GM19452 (cell line): ENCODE results near the gene SENP6.
"Not testable (repeated sequence)": the region's sequence is repeated elsewhere in the genome, so short reads cannot be mapped to it uniquely, and the experiment has no call there.

Experiments
- ATAC-seq: cut with Tn5 transposase; IDR thresholded peaks from one replicate; pipeline ENCODE4 v1.9.1; 2021; ENCODE audit not compliant: unreplicated experiment

SENP6 gene, protein sequence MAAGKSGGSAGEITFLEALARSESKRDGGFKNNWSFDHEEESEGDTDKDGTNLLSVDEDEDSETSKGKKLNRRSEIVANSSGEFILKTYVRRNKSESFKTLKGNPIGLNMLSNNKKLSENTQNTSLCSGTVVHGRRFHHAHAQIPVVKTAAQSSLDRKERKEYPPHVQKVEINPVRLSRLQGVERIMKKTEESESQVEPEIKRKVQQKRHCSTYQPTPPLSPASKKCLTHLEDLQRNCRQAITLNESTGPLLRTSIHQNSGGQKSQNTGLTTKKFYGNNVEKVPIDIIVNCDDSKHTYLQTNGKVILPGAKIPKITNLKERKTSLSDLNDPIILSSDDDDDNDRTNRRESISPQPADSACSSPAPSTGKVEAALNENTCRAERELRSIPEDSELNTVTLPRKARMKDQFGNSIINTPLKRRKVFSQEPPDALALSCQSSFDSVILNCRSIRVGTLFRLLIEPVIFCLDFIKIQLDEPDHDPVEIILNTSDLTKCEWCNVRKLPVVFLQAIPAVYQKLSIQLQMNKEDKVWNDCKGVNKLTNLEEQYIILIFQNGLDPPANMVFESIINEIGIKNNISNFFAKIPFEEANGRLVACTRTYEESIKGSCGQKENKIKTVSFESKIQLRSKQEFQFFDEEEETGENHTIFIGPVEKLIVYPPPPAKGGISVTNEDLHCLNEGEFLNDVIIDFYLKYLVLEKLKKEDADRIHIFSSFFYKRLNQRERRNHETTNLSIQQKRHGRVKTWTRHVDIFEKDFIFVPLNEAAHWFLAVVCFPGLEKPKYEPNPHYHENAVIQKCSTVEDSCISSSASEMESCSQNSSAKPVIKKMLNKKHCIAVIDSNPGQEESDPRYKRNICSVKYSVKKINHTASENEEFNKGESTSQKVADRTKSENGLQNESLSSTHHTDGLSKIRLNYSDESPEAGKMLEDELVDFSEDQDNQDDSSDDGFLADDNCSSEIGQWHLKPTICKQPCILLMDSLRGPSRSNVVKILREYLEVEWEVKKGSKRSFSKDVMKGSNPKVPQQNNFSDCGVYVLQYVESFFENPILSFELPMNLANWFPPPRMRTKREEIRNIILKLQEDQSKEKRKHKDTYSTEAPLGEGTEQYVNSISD

DNA sequence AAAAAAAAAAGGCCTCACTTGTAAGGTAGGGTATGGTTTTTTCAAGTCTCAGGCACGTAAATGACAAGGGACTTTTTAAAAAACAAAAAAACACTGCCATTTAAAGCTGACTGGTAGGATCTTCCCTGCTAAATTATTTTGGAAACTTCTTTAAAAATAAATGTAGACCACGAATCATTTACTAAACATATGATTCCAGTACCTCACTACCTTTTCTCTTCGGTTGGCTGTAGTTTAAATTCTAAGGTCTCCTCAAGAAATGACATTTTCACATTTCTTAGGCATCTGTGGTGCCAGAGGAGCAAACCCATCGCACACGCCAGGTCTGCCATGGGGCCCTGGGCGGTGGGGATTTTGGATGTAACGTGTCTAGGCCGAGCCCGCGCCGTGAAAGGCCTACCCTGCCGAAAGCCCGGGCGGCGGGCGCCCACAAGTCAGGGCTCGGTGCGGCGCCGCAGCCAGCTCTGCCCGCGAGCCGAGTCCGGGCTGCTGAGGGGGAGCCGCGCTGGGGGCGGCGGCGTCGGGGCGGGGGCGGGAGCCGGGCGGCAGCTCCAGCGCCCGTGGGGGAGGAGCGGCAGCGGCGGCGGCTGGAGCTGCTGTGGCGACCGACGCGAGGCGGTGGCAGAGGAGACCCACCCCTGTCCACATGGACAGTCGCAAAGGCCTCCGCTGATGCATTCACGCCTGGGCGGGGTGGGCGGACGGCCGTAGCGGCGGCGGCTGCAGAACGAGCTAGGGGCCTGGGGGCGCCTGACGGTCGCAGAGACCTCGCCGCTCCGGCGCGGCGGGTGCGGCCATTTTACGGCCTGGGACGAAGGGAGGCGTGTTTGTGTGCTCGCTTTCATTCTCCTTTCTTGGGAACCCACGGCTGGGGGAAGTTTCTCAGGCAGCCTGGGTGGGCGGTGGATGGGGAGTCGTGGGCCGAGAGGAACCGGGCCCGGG, at the start of gene SENP6:
TSS of gene SENP6 (plus strand) at position 577 of the 942 bp plus-strand sequence. CDS start 645 bp downstream, outside the sequence.
- peak; percentile 61 for ATAC-seq

GRCh38 chr6:75556240-75556639, 45.4 kb upstream of the SENP6 start:
- ATAC-seq = no peak

- ATAC-seq = no peak
Measured at GRCh38 chr6:75557068-75557467, 44.6 kb upstream of the SENP6 start.

DNA sequence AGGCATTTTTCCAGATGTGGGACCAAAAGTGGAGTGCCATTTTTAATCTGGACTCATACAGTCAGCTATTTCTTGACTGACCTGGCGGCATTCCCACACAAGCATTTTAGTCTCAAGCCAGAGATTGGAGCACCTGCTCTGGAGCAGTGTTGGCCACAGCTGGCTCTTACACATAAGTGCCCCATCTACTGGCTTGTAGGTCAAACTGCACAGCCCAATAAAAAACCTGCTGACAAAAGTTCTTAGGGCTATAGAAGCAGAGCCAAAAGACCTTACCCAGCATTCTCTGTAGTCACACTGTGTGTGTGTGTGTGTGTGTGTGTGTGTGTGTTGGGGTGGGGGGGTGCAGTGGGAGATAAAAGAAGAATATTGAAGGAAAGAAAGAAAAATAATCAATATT, 38.6 kb upstream of the SENP6 start:
- ATAC-seq = peak; percentile 76

- ATAC-seq = no peak
Measured at GRCh38 chr6:75566137-75566767, 35.4 kb upstream of the SENP6 start.

- no peak for ATAC-seq
Measured at GRCh38 chr6:75568100-75568499, 33.6 kb upstream of the SENP6 start.

- no peak for ATAC-seq
Measured at GRCh38 chr6:75568965-75569364, 32.7 kb upstream of the SENP6 start.

DNA sequence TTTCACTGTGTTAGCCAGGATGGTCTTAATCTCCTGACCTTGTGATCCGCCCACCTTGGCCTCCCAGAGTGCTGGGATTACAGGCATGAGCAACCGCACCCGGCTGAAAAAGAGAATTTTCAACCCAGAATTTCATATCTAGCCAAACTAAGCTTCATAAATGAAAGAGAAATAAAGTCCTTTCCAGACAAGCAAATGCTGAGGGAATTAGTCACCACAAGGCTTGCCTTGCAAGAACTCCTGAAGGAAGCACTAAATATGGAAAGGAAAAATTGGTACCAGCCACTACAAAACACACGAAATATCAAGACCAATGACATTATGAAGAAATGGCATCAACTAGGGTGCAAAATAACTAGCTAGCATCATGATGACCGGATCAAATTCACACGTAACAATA, 31.0 kb upstream of the SENP6 start:
- ATAC-seq = not testable (repeated sequence)

DNA sequence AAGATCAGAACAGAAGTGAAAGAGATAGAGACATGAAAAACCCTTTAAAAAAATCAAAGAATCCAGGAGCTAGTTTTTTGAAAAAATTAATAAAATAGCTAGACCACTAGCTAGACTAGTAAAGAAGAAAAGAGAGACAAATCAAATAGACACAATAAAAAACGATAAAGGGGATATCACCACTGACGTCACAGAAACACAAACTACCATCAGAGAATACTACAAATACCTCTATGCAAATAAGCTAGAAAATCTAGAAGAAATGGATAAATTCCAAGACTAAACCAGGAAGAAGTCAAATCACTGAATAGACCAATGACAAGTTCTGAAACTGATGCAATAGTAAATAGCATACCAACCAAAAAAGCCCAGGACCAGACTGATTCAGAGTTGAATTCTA, 29.6 kb upstream of the SENP6 start:
- no peak for ATAC-seq

GRCh38 chr6:75579951-75580350, 21.7 kb upstream of the SENP6 start:
- ATAC-seq = peak; percentile 94

GRCh38 chr6:75581231-75581630, 20.4 kb upstream of the SENP6 start:
- ATAC-seq = no peak

GRCh38 chr6:75584552-75584951, 17.1 kb upstream of the SENP6 start:
- ATAC-seq = not testable (repeated sequence)

- no peak for ATAC-seq
Measured at GRCh38 chr6:75588948-75589347, 12.7 kb upstream of the SENP6 start.

- no peak for ATAC-seq
Measured at GRCh38 chr6:75590370-75590769, 11.3 kb upstream of the SENP6 start.

GRCh38 chr6:75596380-75596779, 5.3 kb upstream of the SENP6 start:
- ATAC-seq = not testable (repeated sequence)

DNA sequence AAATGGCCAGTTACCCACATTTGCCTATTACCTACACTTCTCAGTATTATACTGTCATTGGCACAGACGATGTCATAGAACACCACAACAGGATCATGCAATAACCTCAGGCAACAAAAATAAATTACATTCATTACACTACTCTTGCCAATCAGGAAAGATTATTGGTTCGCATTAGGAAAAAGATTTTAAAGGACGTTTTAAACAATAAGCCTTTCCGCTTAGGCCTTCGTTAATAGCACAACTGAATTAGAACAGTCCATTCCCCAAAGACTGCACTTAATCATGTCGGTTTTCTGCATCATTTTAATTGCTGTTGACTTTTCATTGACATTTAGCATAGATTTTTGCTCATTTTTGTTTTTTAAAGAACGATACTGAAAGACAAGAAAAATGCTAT, 912 bp upstream of the SENP6 start:
- ATAC-seq = no peak

- peak; percentile 37 for ATAC-seq
Measured at GRCh38 chr6:75602246-75603105, 796 bp downstream of the SENP6 start.

GRCh38 chr6:75603106-75603420, 1.4 kb downstream of the SENP6 start:
- no peak for ATAC-seq

DNA sequence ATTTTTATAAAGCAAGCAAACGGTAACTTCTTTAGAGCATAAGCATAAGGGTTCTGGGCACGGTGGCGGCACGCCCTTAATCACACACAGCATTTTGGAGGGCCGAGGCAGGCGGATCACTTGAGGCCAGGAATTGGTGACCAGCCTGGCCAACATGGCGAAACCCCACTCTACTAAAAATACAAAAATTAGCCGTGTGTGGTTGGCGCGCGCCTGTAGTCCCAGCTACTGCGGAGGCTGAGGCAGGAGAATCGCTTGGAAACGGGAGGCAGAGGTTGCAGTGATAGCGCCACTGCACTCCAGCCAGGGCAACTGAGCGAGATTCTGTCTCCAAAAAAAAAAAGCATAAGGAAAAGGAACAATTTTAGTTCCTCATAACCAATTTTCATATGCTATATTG, 2.6 kb downstream of the SENP6 start:
- ATAC-seq = no peak
